Endodermal cell (in vitro differentiated cells): Measurements from ENCODE around the gene CEP112. TPM values are rescaled to one million over a fixed set of nuclear protein-coding genes. Genes with fewer than 3 reads are reported as not detected.

Source experiments
- DNase-seq: peaks from one replicate; pipeline ENCODE4 v3.0.0-alpha.2; 2017
- H3K27ac ChIP-seq: 2 replicates; pipeline ENCODE4 v1.5.1; 2013; ENCODE audit warnings: mild to moderate bottlenecking, low read depth, low read length, moderate library complexity
- H3K27me3 ChIP-seq: 2 replicates; pipeline ENCODE4 v1.6.1; 2013; ENCODE audit warnings: mild to moderate bottlenecking, low read length, moderate library complexity; ENCODE audit not compliant: insufficient read depth, control insufficient read depth, poor library complexity, severe bottlenecking
- H3K36me3 ChIP-seq: 2 replicates; pipeline ENCODE4 v1.7.0; 2013; ENCODE audit warnings: mild to moderate bottlenecking, low read length, moderate library complexity; ENCODE audit not compliant: control insufficient read depth, insufficient read depth
- H3K4me1 ChIP-seq: one replicate; pipeline ENCODE4 v1.7.0; 2013; ENCODE audit warnings: low read length; ENCODE audit not compliant: control insufficient read depth, insufficient read depth
- H3K4me3 ChIP-seq: 2 replicates; pipeline ENCODE4 v1.5.1; 2013; ENCODE audit warnings: mild to moderate bottlenecking, low read length, moderate library complexity
- H3K9ac ChIP-seq: 2 replicates; pipeline ENCODE4 v1.6.1; 2013; ENCODE audit warnings: mild to moderate bottlenecking, low read length, moderate library complexity; ENCODE audit not compliant: poor library complexity, severe bottlenecking; ENCODE audit errors: extremely low read depth
- H3K9me3 ChIP-seq: 2 replicates; pipeline ENCODE4 v1.6.1; 2013; ENCODE audit warnings: mild to moderate bottlenecking, low read length, moderate library complexity; ENCODE audit not compliant: control insufficient read depth
- H3K27ac Mint-ChIP-seq: 2 replicates; pipeline ENCODE4 v1.8.0; 2020; ENCODE audit warnings: mixed read lengths
- H3K27me3 Mint-ChIP-seq: 2 replicates; pipeline ENCODE4 v1.8.0; 2021; ENCODE audit warnings: mild to moderate bottlenecking, mixed read lengths; ENCODE audit not compliant: insufficient read depth
- H3K36me3 Mint-ChIP-seq: 2 replicates; pipeline ENCODE4 v1.8.0; 2020; ENCODE audit warnings: low read depth, mixed read lengths
- H3K4me1 Mint-ChIP-seq: 2 replicates; pipeline ENCODE4 v1.8.0; 2020; ENCODE audit warnings: mixed read lengths
- H3K4me3 Mint-ChIP-seq: 2 replicates; pipeline ENCODE4 v1.8.0; 2020; ENCODE audit warnings: mild to moderate bottlenecking, moderate library complexity, mixed read lengths
- H3K9me3 Mint-ChIP-seq: 2 replicates; pipeline ENCODE4 v1.8.0; 2020; ENCODE audit warnings: mild to moderate bottlenecking, mixed read lengths
- CTCF ChIP-seq: fragments of 200-600 bp; sonication (generic); conservative IDR thresholded peaks from 2 replicates; pipeline ENCODE4 v1.5.0; 2021; ENCODE audit warnings: antibody characterized with exemption, mild to moderate bottlenecking
- WGBS, 2 experiments: methylation state at CpG; one replicate each; pipeline versions ENCODE4 v1.1.5 to v1.1.7; 2013; ENCODE audit warnings: missing lambda C conversion rate in 2 of 2, mixed read lengths in 1 of 2; ENCODE audit not compliant: insufficient coverage in 1 of 2, insufficient read length in 1 of 2; 5-methylcytosine and 5-hydroxymethylcytosine counted together
- total RNA-seq, 2 donors: library from RNA; stranded (reverse); fragmentation: NEBNext Ultra II Directional in 1 of 2; extraction: Animal tissue kit (Norgen Biotek cat#: 25700) in 1 of 2; gene quantifications; 2 replicates in 1 of 2; 3 replicates in 1 of 2; pipeline ENCODE4 v1.2.1, GENCODE V29; 2021

Gene CEP112
- total RNA-seq, 2 donors from 2014 or later: 15.2 to 21.4 TPM

- no peaks in the 10 kb centered on the region for H3K27me3 ChIP-seq
- no peaks in the 10 kb centered on the region for H3K9me3 Mint-ChIP-seq
- peaks cover 2% of the 10 kb centered on the region for H3K36me3 Mint-ChIP-seq
- TF ChIP-seq CTCF: no peak
- no peaks in the 10 kb centered on the region for H3K4me1 ChIP-seq
- no peak overlapping the region for H3K4me3 Mint-ChIP-seq
- no peak overlapping the region for H3K4me3 ChIP-seq
- no peak overlapping the region for H3K9ac ChIP-seq
- H3K36me3 ChIP-seq: no peaks in the 10 kb centered on the region
- no peak for DNase-seq
- no peak overlapping the region for H3K27ac ChIP-seq
- H3K4me1 Mint-ChIP-seq: no peaks in the 10 kb centered on the region
- H3K9me3 ChIP-seq: no peaks in the 10 kb centered on the region
- 95 to 100% methylated on average over 1 to 2 of the region's 3 CpGs for WGBS, 2 experiments
- no peak overlapping the region for H3K27ac Mint-ChIP-seq
- no peaks in the 10 kb centered on the region for H3K27me3 Mint-ChIP-seq
Measured at GRCh38 chr17:66043419-66043818, 148.5 kb downstream of the CEP112 start.

GRCh38 chr17:66040402-66040801 is 151.5 kb downstream of the CEP112 start:
- Mint-ChIP-seq H3K36me3 (peaks cover 2% of the 10 kb centered on the region), H3K27me3 (no peaks in the 10 kb centered on the region), H3K4me3 (no peak overlapping the region), H3K9me3 (no peaks in the 10 kb centered on the region), H3K4me1 (no peaks in the 10 kb centered on the region), H3K27ac (no peak overlapping the region)
- Histone ChIP-seq H3K36me3 (no peaks in the 10 kb centered on the region), H3K4me3 (no peak overlapping the region), H3K27ac (no peak overlapping the region), H3K9me3 (no peaks in the 10 kb centered on the region), H3K27me3 (no peaks in the 10 kb centered on the region), H3K4me1 (no peaks in the 10 kb centered on the region), H3K9ac (no peak overlapping the region)
- DNase-seq: peak; percentile 65
- 50 to 83% methylated on average over 2 to 4 of the region's 4 CpGs for WGBS, 2 experiments
- TF ChIP-seq CTCF: peak; percentile 61

GRCh38 chr17:66038125-66038524 is 153.8 kb downstream of the CEP112 start:
- Mint-ChIP-seq H3K4me1 (no peaks in the 10 kb centered on the region), H3K27ac (no peak overlapping the region), H3K4me3 (no peak overlapping the region), H3K9me3 (no peaks in the 10 kb centered on the region), H3K27me3 (no peaks in the 10 kb centered on the region), H3K36me3 (peaks cover 4% of the 10 kb centered on the region)
- TF ChIP-seq CTCF: no peak
- Histone ChIP-seq H3K27ac (no peak overlapping the region), H3K9ac (no peak overlapping the region), H3K4me3 (no peak overlapping the region), H3K9me3 (no peaks in the 10 kb centered on the region), H3K27me3 (no peaks in the 10 kb centered on the region), H3K4me1 (no peaks in the 10 kb centered on the region), H3K36me3 (no peaks in the 10 kb centered on the region)
- WGBS, 2 experiments: 60 to 81% methylated on average over 2 to 3 of the region's 3 CpGs
- DNase-seq: no peak
